ENCODE measurements around the gene CGGBP1.

The CGGBP1 gene

GRCh38 chr3:88058581-88059379 is at the start of gene CGGBP1, which contains the start of gene ZNF654:
CGGBP1 (minus strand) TSS chr3:88059005; CDS start chr3:88055976, 3,029 bp downstream.
ZNF654 (plus strand) TSS chr3:88059255; CDS start chr3:88059320, 65 bp downstream.
- DNase-seq (ENCODE audit: low spot score) = peak; percentile 97

GRCh38 chr3:88105325-88105724 is 46.5 kb upstream of the CGGBP1 start:
- DNase-seq (ENCODE audit: low spot score) = no peak

GRCh38 chr3:88101142-88101541 is 42.3 kb upstream of the CGGBP1 start:
- no peak for DNase-seq (ENCODE audit: low spot score)

- no peak for DNase-seq (ENCODE audit: low spot score)
Measured at GRCh38 chr3:88093266-88093665, 34.5 kb upstream of the CGGBP1 start.

- no peak for DNase-seq (ENCODE audit: low spot score)
Measured at GRCh38 chr3:88092270-88092669, 33.5 kb upstream of the CGGBP1 start.

GRCh38 chr3:88090681-88091080 is 31.9 kb upstream of the CGGBP1 start:
- DNase-seq (ENCODE audit: low spot score) = no peak

GRCh38 chr3:88084097-88084501 is 25.3 kb upstream of the CGGBP1 start:
- no peak for DNase-seq (ENCODE audit: low spot score)

- DNase-seq (ENCODE audit: low spot score) = no peak
Measured at GRCh38 chr3:88082854-88083253, 24.0 kb upstream of the CGGBP1 start.

GRCh38 chr3:88078932-88079331 is 20.1 kb upstream of the CGGBP1 start:
- no peak for DNase-seq (ENCODE audit: low spot score)

- DNase-seq (ENCODE audit: low spot score) = no peak
Measured at GRCh38 chr3:88076712-88077111, 17.9 kb upstream of the CGGBP1 start.

GRCh38 chr3:88075497-88075896 is 16.7 kb upstream of the CGGBP1 start:
- no peak for DNase-seq (ENCODE audit: low spot score)

- no peak for DNase-seq (ENCODE audit: low spot score)
Measured at GRCh38 chr3:88075072-88075471, 16.3 kb upstream of the CGGBP1 start.

GRCh38 chr3:88061746-88062145 is 2.9 kb upstream of the CGGBP1 start:
- no peak for DNase-seq (ENCODE audit: low spot score)

GRCh38 chr3:88059380-88060170 is 770 bp upstream of the CGGBP1 start:
- peak; percentile 12 for DNase-seq (ENCODE audit: low spot score)

- DNase-seq (ENCODE audit: low spot score) = no peak
Measured at GRCh38 chr3:88058306-88058580, 562 bp downstream of the CGGBP1 start.

GRCh38 chr3:88057630-88058305 is 1.0 kb downstream of the CGGBP1 start:
- no peak for DNase-seq (ENCODE audit: low spot score)

GRCh38 chr3:88046766-88047165 is 12.0 kb downstream of the CGGBP1 start:
- DNase-seq (ENCODE audit: low spot score) = no peak

- no peak for DNase-seq (ENCODE audit: low spot score)
Measured at GRCh38 chr3:88044411-88044810, 14.4 kb downstream of the CGGBP1 start.

GRCh38 chr3:88041005-88041404 is 17.8 kb downstream of the CGGBP1 start:
- DNase-seq (ENCODE audit: low spot score) = no peak

GRCh38 chr3:88040529-88040928 is 18.3 kb downstream of the CGGBP1 start:
- DNase-seq (ENCODE audit: low spot score) = no peak

GRCh38 chr3:88038566-88038965 is 20.2 kb downstream of the CGGBP1 start:
- DNase-seq (ENCODE audit: low spot score) = peak; percentile 57

- DNase-seq (ENCODE audit: low spot score) = no peak
Measured at GRCh38 chr3:88036221-88036620, 22.6 kb downstream of the CGGBP1 start.
